Inflammatory macrophage (primary cell): ENCODE measurements around the gene QSOX2.

Experiments
- DNase-seq, 2 donors: peaks; one replicate each; pipeline ENCODE4 v3.0.0-alpha.2; 2020 to 2022

QSOX2 gene

DNA sequence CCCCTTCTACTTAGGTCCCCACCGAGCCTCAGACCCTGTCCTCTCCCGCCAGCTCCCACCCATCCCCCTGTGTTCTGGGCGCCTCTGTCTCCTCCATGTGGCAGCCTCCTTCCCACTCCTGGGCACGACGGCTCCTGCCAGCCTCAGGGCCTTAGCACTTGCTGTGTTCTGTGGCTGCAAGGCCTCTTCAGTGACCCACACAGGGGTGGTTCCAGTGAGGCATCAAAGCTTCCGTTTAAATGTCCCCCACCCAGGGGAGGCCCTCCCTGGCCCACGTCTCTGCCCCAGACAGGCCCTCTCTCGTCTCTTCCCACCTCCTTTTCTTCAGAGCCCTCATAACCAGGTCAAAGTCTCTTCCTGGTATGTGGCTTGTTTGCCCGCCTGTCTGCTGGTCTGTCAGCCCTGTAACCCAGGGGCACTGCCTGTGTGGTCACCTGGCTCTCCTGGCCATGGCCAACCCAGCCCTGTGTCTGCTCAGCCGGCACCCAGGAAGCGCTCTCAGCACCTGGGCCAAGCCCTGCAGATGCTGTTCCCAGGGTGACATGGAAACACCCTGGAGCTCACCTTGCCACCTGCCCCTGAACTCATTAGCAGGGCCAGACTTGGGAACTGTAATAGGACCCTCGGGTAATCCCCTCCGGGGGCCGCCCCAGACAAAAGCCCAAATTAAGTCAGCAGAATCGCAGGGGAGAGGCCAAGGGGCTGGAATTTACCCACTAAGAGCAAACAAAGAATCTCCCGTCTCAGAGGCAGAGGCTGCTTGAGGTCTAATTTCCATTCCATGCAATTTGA lies 74.4 kb downstream of the QSOX2 start:
- DNase-seq, result no peak

DNA sequence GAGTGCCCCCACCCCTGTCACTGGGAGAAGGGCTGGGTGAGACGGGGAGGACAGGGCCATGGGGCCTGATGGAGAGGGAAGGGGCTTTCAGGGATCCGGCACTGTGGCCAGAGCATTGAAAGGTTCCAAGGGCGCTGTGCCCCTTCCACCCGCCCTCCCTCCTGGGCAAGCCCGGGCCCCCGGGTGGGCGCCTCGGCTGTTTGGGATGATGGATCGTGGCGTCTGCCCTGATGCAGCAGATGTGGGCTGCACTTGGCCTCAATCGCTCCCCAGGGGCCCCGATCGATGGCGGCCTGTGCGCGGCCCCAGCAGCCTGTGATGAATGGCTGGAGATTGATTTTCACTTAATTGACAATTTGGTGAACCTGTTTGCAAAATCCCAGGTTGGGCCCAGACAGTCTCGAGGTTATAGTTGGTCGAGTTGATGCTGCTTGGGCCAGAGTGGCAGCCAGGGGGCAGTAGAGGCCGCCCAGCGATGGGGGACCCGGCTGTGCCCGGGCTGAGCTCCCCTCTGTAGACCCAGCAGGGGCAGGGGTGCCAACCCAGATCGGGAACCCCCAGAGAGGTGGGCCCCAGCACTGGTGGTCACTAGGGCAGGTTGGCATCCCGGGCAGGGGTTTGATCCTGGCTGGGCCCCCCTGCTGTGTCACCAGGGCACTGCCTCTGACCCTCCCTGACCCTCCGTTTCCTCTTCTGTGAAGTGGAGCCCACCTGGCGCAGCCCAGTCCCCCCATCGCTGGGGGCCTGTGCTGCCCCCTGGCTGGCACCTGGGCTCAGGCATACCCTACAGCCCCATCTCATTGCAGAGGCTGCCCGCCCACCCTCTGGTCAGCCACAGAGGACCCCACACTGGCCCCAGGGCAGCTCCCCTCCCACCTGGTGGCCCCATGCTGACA lies 75.4 kb downstream of the QSOX2 start:
- peak; percentile 10 to 26 for DNase-seq

DNA sequence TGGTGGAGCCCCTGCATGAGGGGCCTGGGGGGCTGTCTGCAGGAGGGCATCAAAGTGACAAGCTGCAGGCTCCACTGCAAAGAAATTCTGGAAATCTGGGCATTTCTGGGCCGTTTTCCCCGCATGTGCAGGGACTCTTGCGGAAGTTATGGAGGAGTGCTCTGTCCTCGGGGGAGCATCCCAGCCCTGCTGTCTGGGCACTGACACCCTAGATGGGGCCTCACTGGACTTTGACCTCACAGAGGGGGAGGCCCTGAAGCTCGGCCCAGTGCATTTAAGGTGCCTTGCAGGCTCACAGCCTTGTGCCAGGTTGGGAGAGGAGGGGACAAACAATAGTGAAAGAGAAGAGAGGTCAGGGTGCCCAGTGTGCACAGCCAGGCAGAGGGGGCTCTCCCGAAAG lies 76.1 kb downstream of the QSOX2 start:
- DNase-seq, result no peak

DNA sequence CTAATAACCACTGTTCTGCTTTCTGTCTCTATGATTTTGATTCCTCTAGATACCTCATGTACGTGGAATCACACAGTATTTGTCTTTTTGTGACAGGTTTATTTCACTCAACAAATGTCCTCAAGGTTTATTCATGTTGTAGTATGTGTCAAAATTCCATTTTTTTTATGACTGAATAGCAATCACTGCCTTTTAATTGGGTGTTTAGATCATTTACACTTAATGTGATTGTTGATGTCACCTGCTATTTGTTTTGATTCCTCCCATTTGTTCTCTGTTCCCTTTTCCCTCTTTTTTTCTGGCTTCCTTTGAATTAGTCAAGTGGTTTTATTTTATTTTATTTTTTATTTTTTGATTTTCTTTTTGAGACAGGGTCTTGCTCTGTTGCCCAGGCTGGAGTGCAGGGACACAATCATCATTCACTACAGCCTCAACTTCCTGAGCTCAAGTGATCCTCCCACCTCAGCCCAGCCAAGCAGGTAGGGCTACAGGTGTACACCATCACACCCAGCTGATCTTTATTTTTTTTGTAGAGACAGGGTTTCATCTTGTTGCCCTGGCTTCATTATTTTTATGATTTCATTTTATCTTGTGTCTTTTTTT lies 82.3 kb downstream of the QSOX2 start:
- DNase-seq, result no peak

DNA sequence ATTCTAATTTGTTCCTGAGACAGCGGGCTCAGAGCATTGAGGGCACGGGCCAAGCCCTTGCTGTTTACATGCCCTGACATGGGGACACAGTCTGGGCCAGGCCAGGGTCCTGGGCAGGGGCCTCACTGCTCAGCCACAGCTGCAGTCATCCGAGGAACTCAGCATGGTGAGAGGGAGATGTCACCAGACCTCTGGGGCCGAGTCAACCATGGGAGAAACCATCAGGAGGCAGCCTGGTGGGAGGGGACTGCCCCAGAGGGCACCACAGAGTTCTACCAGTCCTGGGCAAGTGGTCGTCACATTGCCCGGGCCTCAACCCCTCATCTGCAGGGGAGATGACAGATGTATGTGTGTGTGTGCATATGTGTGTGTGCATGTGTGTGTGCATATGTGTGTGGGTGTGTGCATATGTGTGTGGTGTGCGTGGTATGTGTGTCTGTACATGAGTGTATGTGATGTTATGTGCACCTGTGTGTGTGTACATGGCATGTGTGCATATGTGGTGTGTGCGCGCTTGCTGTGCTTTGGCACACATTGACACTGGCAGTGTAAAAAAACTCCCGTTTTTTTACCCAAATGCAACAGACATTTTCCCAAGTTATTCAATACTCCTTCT lies 84.5 kb downstream of the QSOX2 start:
- no peak for DNase-seq

DNA sequence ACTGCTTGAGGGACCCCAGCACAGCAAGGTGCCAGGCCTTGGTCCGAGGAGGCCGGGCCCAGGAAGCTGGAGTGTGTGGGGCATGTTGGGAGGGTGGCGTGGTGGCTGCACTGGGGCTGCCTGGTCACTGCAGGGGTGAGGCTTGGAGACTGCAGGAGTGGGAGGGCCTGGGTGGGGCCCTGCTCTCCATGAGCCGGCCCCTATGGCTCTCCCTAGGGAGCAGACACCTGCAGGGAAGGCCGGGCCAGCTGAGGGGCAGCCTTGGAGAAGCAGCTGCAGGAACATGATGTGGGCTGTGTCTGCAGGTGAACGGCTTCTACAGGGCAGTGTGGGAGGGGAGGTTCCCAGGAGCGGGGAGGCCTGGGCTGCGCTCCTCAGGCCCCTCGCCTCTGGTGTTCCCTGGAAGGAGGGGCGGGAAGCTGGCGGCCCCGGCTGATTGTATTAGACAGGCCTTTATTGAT lies 85.2 kb downstream of the QSOX2 start:
- DNase-seq, result no peak

DNA sequence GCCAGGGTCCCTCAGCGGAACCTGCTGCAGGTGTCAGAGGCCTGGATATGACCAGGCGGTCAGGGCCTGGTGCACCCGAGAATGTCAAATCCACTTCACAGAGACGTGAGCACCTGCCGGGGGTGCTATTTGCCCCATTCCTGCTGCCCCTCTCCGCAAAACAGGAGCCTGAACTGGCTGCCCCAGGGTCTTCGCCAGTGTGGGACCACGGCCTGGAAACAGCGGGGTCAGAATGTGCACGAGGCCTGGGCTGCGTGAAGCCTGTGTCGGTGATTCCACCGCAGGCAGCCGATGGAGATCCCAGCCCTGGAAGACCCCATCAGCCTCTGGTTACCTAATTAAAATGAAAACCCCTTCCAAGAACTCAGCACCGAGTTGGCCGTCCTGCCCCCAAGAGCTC lies 85.8 kb downstream of the QSOX2 start:
- no peak for DNase-seq

DNA sequence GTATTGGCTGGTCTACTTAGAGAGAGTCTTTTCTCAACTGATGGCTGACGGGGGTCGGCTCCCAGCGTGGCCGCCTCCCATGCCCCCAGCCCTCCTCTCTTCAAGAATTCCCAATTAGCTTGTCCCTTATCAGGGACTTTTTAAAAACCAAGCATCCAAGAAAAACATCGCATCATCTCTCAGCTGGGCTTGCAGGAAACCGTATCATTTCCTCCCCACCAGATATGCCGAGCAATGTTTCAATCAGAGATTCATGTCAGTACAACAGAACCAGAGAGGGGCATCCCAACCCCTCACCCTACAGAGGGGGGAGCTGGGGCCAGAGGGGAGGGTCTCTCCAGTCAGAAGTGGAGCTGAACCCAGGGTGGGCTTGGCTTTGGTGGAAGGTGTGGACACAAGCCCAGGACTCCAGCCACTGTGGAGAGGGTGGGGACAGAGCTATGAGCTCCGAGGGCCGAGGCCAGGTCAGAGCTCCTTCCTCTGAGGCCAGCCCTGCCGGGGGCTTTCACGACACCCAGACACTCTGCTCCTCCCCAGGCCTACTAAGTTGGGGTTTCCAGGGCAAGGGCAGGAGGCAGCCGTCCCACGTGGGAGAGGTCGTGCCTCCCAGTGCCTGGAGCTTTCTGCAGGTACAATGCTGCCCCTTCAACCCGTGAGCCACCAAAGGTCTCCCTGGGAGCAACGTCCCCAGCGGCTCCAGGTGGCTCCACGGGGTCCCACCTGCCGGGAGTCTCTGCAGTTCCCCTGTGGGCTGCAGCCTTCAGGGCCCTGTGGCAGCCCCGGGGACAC lies 87.9 kb downstream of the QSOX2 start:
- DNase-seq, result no peak
